IPS-20b (cell line): ENCODE measurements around the gene NXNL2.

ENCODE experiments used
- H3K27ac ChIP-seq: one replicate; pipeline ENCODE4 v1.5.1; 2013; ENCODE audit warnings: low read length
- H3K27me3 ChIP-seq: 2 replicates; pipeline ENCODE4 v1.6.1; 2013; ENCODE audit warnings: mild to moderate bottlenecking, low read length, inconsistent platforms; ENCODE audit not compliant: insufficient read depth
- H3K36me3 ChIP-seq: 2 replicates; pipeline ENCODE4 v1.6.1; 2013; ENCODE audit warnings: low read depth, mild to moderate bottlenecking, inconsistent platforms, low read length, moderate library complexity; ENCODE audit not compliant: insufficient read depth
- H3K4me1 ChIP-seq: 2 replicates; pipeline ENCODE4 v1.6.1; 2013; ENCODE audit warnings: mild to moderate bottlenecking, control low read depth, inconsistent platforms, low read length, moderate library complexity; ENCODE audit not compliant: insufficient read depth
- H3K4me3 ChIP-seq: 2 replicates; pipeline ENCODE4 v1.5.1; 2013; ENCODE audit warnings: mild to moderate bottlenecking, low read length, inconsistent platforms
- H3K9ac ChIP-seq: 2 replicates; pipeline ENCODE4 v1.6.1; 2013; ENCODE audit warnings: low read depth, mild to moderate bottlenecking, inconsistent platforms, low read length, moderate library complexity
- H3K9me3 ChIP-seq: 2 replicates; pipeline ENCODE4 v1.6.1; 2013; ENCODE audit warnings: mild to moderate bottlenecking, low read depth, low read length, inconsistent platforms; ENCODE audit not compliant: insufficient read depth

Gene NXNL2

GRCh38 chr9:88583901-88584596 is 49.1 kb downstream of the NXNL2 start:
- Histone ChIP-seq H3K9me3 (no peaks in the 10 kb centered on the region), H3K27ac (no peak overlapping the region), H3K36me3 (no peaks in the 10 kb centered on the region), H3K4me3 (no peak overlapping the region), H3K9ac (no peak overlapping the region), H3K27me3 (no peaks in the 10 kb centered on the region), H3K4me1 (no peaks in the 10 kb centered on the region)

- Histone ChIP-seq H3K9me3 (no peaks in the 10 kb centered on the region), H3K9ac (no peak overlapping the region), H3K27ac (no peak overlapping the region), H3K4me1 (no peaks in the 10 kb centered on the region), H3K4me3 (no peak overlapping the region), H3K36me3 (no peaks in the 10 kb centered on the region), H3K27me3 (no peaks in the 10 kb centered on the region)
These were observed 50.4 kb downstream of the NXNL2 start for GRCh38 chr9:88585426-88585825.

DNA sequence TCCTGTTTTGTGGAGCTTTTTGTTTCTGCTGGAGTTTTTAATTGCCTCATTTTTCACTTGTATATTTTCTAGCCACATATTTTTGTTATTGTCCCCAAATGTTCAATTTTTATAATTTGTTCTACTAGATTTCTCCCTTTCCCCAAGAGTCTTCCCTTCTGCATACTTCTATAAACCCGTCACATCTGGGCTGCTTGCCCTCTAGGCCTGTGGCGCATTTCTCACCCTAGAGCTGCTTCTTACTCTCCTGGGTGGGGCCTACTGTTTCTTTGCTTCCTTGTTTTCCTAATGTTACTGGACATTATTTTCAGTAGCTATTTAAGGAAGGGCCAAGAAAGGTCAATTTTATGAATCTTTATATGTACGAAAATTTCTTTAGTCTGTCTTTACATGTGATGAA is 51.5 kb downstream of the NXNL2 start:
- no peaks in the 10 kb centered on the region for H3K36me3 ChIP-seq
- H3K9ac ChIP-seq, result no peak overlapping the region
- H3K4me3 ChIP-seq, result no peak overlapping the region
- no peak overlapping the region for H3K27ac ChIP-seq
- peaks cover 3% of the 10 kb centered on the region; the same call in 1 of the 2 replicates for H3K4me1 ChIP-seq
- H3K27me3 ChIP-seq, result no peaks in the 10 kb centered on the region
- no peaks in the 10 kb centered on the region for H3K9me3 ChIP-seq

DNA sequence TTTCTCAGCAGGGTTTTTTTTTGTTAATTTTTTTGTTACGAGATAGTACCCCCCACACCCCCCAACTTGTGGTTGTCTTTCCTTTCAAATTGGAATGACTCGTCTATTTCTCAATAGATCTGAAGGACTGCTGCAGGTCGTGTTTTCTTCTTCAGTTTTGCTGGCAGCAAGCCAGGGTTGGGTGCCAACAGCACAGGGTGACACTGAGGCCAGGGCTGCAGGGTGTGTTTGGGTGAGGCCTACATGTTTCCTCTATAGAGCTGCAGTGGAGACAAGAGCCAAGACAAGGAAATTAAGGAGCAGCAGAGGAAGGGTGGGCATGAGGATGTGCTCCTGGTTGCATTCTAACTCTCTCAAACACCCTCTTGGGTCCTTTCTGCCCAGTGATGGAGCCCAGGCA is 52.2 kb downstream of the NXNL2 start:
- Histone ChIP-seq H3K36me3 (no peaks in the 10 kb centered on the region), H3K9ac (no peak overlapping the region), H3K27me3 (no peaks in the 10 kb centered on the region)

GRCh38 chr9:88587885-88588649 is 53.1 kb downstream of the NXNL2 start:
- no peaks in the 10 kb centered on the region for H3K27me3 ChIP-seq
- peaks cover 3% of the 10 kb centered on the region; the same call in 1 of the 2 replicates for H3K4me1 ChIP-seq
- no peak overlapping the region for H3K4me3 ChIP-seq
- H3K9ac ChIP-seq, result no peak overlapping the region
- H3K9me3 ChIP-seq, result no peaks in the 10 kb centered on the region
- no peaks in the 10 kb centered on the region for H3K36me3 ChIP-seq
- no peak overlapping the region for H3K27ac ChIP-seq

More for the DNA sequence above, 52.2 kb downstream of the NXNL2 start:
- Histone ChIP-seq H3K4me1 (peaks cover 3% of the 10 kb centered on the region; the same call in 1 of the 2 replicates), H3K9me3 (no peaks in the 10 kb centered on the region), H3K27ac (no peak overlapping the region), H3K4me3 (no peak overlapping the region)

- no peak overlapping the region for H3K9ac ChIP-seq
- no peaks in the 10 kb centered on the region for H3K27me3 ChIP-seq
- no peaks in the 10 kb centered on the region for H3K36me3 ChIP-seq
- H3K27ac ChIP-seq, result no peak overlapping the region
- no peaks in the 10 kb centered on the region for H3K9me3 ChIP-seq
- no peak overlapping the region for H3K4me3 ChIP-seq
- peaks cover 3% of the 10 kb centered on the region; the same call in 1 of the 2 replicates for H3K4me1 ChIP-seq
These were observed 54.7 kb downstream of the NXNL2 start for GRCh38 chr9:88589656-88590055.

DNA sequence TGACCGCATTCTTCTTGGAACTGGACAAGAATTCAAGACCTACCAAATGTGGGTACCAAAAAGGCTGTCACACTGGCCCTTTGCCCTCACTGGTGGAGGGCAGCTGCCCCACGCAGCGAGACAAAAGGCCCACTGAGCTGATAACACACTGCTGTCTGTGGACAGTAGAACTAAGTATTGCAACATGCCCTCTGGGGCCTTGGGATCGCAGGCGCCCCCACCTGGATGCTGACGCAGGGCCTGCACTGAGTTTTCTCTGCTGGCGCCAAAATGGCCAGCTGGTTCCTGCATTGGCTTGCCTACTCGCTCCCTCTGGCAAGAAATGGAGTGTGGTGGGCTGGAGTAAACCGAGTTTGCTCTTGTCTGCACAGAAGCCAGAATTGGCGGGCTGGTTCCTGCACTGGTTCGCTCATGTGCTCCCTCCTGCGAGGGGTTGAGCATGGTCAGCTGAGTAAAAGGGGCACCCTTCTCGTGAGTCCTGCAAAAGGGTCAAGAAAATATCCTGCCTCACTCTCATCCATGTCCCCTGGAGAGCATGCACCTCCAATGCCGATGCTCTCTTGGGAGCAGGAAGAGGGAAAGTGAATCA is 55.7 kb downstream of the NXNL2 start:
- Histone ChIP-seq H3K9me3 (no peaks in the 10 kb centered on the region), H3K4me3 (no peak overlapping the region), H3K27ac (no peak overlapping the region), H3K4me1 (peaks cover 3% of the 10 kb centered on the region; the same call in 1 of the 2 replicates), H3K27me3 (no peaks in the 10 kb centered on the region), H3K36me3 (no peaks in the 10 kb centered on the region), H3K9ac (no peak overlapping the region)

- Histone ChIP-seq H3K27me3 (no peaks in the 10 kb centered on the region), H3K4me3 (no peak overlapping the region), H3K9me3 (no peaks in the 10 kb centered on the region), H3K4me1 (peaks cover 3% of the 10 kb centered on the region; the same call in 1 of the 2 replicates), H3K9ac (no peak overlapping the region), H3K36me3 (no peaks in the 10 kb centered on the region), H3K27ac (no peak overlapping the region)
These were observed 58.7 kb downstream of the NXNL2 start for GRCh38 chr9:88593537-88594185.
